Measurements from ENCODE around the gene MT3. TPM values are rescaled to one million over a fixed set of nuclear protein-coding genes. Genes with fewer than 3 reads are reported as not detected.

Gene MT3
- total and polyA plus RNA-seq, 2 of the 13 experiments (the other 11 are each of a cell fraction or from before 2014, with no cell fraction given) = not detected

- peaks cover 35% of the 10 kb centered on the region for H3K4me1 ChIP-seq (ENCODE audit: insufficient read depth, low read length)
- no peak overlapping the region for H3K4me3 ChIP-seq (replicated peaks in 1 of 3; ENCODE audit: insufficient read depth in 1 of 3, low read depth in 2 of 3, low read length in 3 of 3)
- no peak for FAIRE-seq
- no TSS peak for BruUV-seq (replicated peaks)
- H3K27ac ChIP-seq (ENCODE audit: extremely low read length, insufficient read depth, low read length) = no peak overlapping the region
- no peak for TF ChIP-seq ZFP37 (CRISPR knock-in tag; IDR thresholded peaks at IDR 0.05; ENCODE audit: borderline replicate concordance)
- no peak for TF ChIP-seq ZNF362 (CRISPR knock-in tag; IDR thresholded peaks at IDR 0.05; ENCODE audit: borderline replicate concordance)
- TF ChIP-seq CCAR2 (optimal IDR thresholded peaks at IDR 0.05; ENCODE audit: low read depth, low read length) = no peak
- TF ChIP-seq, protein P1, sequence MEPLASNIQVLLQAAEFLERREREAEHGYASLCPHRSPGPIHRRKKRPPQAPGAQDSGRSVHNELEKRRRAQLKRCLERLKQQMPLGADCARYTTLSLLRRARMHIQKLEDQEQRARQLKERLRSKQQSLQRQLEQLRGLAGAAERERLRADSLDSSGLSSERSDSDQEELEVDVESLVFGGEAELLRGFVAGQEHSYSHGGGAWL (CRISPR knock-in tag; IDR thresholded peaks at IDR 0.05) = no peak
- TF ChIP-seq PAF1 (CRISPR knock-in tag; IDR thresholded peaks at IDR 0.05) = no peak
- TF ChIP-seq, protein P2, sequence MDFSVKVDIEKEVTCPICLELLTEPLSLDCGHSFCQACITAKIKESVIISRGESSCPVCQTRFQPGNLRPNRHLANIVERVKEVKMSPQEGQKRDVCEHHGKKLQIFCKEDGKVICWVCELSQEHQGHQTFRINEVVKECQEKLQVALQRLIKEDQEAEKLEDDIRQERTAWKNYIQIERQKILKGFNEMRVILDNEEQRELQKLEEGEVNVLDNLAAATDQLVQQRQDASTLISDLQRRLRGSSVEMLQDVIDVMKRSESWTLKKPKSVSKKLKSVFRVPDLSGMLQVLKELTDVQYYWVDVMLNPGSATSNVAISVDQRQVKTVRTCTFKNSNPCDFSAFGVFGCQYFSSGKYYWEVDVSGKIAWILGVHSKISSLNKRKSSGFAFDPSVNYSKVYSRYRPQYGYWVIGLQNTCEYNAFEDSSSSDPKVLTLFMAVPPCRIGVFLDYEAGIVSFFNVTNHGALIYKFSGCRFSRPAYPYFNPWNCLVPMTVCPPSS (IDR thresholded peaks at IDR 0.05) = no peak
- no peak for TF ChIP-seq SRY (CRISPR knock-in tag; IDR thresholded peaks at IDR 0.05)
- no peak for TF ChIP-seq RARG (CRISPR knock-in tag; IDR thresholded peaks at IDR 0.05; ENCODE audit: low read depth)
- TF ChIP-seq AGO1 (IDR thresholded peaks at IDR 0.05; ENCODE audit: low read depth, low read length, poor library complexity, severe bottlenecking) = no peak
- no peak for TF ChIP-seq MLLT10 (CRISPR knock-in tag; IDR thresholded peaks at IDR 0.05)
- TF ChIP-seq MATR3 (CRISPR knock-in tag; IDR thresholded peaks at IDR 0.05) = no peak
- no peak for ATAC-seq
- ChIA-PET CTCF (ENCODE audit: low intra/inter-chr PET ratio, low total read pairs) (no interaction called here), POLR2A (interaction anchor here (1.5 kb wide), 1 partner anchor 12 kb away, joined by 6 read pairs; the partner anchor contains the start of gene MT1E)
- H3K79me2 ChIP-seq (ENCODE audit: insufficient read depth, low read length) = no peaks in the 10 kb centered on the region
- H2AFZ ChIP-seq (ENCODE audit: low read length) = no peak overlapping the region
- H3K27me3 ChIP-seq (ENCODE audit: control insufficient read depth in 1 of 2, insufficient read depth in 2 of 2, low read length in 2 of 2) = peaks cover 9 to 22% of the 10 kb centered on the region in 2 experiments; a peak in 3 of 5 replicates
- H3K9ac ChIP-seq (ENCODE audit: insufficient read depth, low read depth, low read length) = no peak overlapping the region
- H4K20me1 ChIP-seq (ENCODE audit: insufficient read depth, low read length) = no peaks in the 10 kb centered on the region
- H3K36me3 ChIP-seq (replicated peaks in 1 of 2; ENCODE audit: control insufficient read depth in 1 of 2, insufficient read depth in 2 of 2, low read length in 2 of 2) = no peaks in the 10 kb centered on the region
- intact Hi-C loops (cut with micrococcal nuclease; ENCODE audit: unreplicated experiment) = no loop called here
- no peak for DNase-seq (ENCODE audit: low spot score)
- H3K4me2 ChIP-seq (ENCODE audit: low read depth, low read length) = no peak overlapping the region
- in situ Hi-C loops (cut with HindIII; ENCODE audit: extremely low pct_ligation_motif_present, low pct_unique_long_range_greater_than_20kb) = no loop called here
- no peaks in the 10 kb centered on the region for H3K9me3 ChIP-seq (ENCODE audit: low read length)
Measured at GRCh38 chr16:56613706-56614105, 24.4 kb downstream of the MT3 start.

Data from HepG2 (cell line).